PC-3 (cell line): Measurements from ENCODE around the gene COPS3.

ENCODE experiments used
- EZH2 ChIP-seq: fragments of 300-600 bp; sonication (generic); IDR thresholded peaks from one replicate; pipeline ENCODE4 v1.6.1; 2017; ENCODE audit warnings: antibody characterized with exemption, mild to moderate bottlenecking, low read length; ENCODE audit not compliant: unreplicated experiment
- TF ChIP-seq, protein P1 (sequence below): fragments of 300-600 bp; sonication (generic); conservative IDR thresholded peaks from 2 replicates; pipeline ENCODE4 v1.5.1; 2017; ENCODE audit warnings: antibody characterized with exemption, low read depth, mild to moderate bottlenecking, low read length

DNA sequence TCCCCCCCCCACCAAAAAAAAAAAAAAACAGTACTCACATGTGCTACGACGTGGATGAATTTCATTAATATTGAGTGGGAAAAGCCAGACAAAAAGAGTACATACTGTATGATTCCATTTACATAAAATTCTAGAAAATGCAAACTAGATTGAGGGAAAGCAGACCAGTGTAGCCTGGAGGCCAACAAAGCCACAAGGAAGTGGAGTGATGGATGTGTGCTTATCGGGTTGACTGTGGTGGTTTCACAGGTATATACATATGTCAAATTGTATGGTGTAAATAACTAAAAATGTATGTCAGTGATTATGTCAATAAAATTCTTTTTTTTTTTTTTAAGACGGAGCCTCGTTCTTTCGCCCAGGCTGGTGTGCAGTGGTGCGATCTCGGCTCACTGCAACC, 73.0 kb downstream of the COPS3 start:
- no peak for TF ChIP-seq EZH2
- TF ChIP-seq, protein P1, sequence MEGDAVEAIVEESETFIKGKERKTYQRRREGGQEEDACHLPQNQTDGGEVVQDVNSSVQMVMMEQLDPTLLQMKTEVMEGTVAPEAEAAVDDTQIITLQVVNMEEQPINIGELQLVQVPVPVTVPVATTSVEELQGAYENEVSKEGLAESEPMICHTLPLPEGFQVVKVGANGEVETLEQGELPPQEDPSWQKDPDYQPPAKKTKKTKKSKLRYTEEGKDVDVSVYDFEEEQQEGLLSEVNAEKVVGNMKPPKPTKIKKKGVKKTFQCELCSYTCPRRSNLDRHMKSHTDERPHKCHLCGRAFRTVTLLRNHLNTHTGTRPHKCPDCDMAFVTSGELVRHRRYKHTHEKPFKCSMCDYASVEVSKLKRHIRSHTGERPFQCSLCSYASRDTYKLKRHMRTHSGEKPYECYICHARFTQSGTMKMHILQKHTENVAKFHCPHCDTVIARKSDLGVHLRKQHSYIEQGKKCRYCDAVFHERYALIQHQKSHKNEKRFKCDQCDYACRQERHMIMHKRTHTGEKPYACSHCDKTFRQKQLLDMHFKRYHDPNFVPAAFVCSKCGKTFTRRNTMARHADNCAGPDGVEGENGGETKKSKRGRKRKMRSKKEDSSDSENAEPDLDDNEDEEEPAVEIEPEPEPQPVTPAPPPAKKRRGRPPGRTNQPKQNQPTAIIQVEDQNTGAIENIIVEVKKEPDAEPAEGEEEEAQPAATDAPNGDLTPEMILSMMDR = no peak
